Stimulated activated CD4-positive, alpha-beta T cell treated with anti-CD3 and anti-CD28 coated beads, Interleukin-2, amount 100 ng/mL, for 24 hours (primary cell): ENCODE measurements around the gene CYP26A1.

ENCODE experiments used
- DNase-seq, 2 donors: peaks; one replicate each; pipeline ENCODE4 v3.0.0-alpha.2; 2020

CYP26A1 gene

DNA sequence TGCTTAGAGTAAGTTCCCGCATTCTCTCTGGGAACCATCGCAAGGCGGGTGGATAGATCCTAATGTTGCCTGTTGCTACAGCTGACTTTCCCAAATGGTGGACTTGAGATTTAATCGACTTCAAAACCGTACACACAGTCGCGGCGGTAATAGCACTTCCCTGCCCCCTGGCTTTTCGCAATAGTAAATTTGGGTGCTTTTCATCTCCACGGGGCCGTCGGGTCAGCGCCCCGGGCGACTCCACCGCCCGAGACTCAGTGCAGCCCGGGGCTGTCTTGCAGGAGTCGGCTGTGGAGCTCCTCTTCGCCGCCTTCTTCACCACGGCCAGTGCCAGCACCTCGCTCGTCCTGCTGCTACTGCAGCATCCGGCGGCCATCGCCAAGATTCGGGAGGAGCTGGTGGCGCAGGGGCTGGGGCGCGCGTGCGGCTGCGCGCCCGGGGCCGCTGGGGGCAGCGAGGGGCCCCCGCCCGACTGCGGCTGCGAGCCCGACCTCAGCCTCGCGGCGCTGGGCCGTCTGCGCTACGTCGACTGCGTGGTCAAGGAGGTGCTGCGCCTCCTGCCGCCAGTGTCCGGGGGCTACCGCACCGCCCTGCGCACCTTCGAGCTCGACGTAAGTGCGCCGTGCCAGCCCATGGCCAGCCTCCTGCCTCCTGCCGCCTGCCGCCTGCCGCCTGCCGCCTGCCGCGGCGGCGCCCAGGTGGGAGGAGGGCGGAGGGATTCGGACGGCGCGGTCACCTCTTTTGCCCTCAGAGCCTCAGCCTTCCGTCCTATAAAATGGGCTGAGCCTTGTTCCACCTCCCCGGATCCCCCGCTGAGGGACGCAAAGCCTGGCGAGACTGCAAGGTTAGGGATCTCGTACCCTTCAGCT, 7.8 kb upstream of the CYP26A1 start:
- no peak for DNase-seq

DNA sequence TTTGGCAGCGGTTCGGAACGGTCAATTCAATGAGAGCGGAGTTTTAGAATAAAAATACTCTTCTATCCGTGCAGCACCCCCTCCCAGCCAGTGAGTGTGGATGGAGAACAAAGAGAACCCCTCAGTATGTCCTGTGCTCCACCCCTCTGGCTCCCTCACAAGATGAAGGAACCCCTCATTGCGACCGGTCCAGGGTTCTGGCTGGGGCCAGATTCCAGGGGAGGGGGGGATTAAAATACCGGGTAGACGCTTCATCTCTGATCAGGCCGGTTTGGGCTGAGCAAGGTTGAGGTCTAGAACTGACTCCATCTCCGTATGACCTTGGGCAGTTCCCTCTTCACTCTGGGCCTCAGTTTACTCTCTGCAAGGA, 7.2 kb upstream of the CYP26A1 start:
- no peak for DNase-seq

DNA sequence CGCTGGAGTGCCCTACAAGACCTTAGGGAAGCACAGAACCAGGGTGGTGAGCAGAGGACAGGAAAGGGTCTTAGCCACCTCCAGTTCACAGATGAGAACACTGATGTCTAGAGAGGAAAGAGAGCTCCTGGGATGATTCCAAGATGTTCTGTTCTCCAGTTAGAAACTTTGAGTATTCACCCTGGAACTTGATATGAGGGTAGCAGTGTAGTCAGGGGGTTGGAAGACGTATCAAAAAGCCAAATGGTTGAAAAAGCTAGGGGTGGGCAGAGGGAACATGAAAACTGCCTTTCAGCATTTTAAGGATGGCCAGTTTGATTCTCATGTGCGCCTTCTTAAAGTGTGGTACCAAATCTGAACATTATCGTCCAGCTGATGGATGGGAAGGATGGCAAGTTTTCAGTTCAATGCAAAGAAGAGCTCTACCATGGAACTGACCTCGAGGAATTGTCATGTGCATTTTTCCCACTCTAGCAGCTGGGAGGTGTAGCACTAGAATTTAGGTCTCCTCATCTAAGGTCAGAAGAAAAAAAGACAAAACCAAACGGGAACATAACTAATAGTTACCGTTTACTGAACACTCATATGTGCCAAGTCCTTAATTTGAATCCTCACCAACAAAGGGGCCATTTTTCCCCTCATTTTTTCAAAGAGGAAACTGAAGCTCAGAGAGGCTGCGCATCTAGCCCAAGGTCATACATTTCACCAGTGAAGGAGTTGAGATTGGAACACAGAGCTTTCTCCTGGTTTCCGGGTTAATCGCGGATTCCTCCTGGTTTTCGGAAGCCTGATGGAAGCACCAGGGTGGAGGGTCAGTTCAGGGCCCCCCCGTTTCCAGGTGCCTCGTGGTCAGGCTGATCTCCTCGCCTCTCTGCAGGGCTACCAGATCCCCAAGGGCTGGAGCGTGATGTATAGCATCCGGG, 6.0 kb upstream of the CYP26A1 start:
- no peak for DNase-seq

DNA sequence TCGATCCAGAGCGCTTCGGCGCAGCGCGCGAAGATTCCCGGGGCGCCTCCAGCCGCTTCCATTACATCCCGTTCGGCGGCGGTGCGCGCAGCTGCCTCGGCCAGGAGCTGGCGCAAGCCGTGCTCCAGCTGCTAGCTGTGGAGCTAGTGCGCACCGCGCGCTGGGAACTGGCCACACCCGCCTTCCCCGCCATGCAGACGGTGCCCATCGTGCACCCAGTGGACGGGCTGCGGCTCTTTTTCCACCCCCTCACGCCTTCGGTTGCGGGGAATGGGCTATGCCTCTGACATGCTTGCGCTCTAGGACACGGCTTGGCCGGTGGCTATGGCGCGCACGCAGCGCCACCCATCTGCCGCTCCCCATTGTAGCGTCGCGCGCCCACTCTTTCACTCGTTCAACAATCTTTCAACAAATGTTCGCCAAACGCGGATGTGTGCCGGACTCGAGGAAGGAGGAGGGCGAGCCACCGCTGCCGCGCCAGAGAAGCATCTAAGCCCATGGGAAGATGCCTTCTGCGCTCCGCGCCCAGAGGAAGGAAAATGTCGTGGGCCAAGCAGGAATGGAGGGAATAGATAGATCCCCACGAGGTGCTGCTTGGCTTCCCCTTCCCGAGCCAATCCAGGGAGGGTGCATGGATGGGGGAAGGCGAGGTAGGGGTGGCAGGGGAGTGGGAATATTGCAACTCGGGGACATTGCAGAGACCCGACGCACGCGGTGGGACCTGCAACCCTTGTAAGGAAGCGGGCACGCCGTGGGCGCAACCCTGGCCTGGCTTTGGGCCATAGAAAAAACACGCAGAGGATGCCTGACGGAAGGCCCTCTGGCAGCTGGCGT, 5.1 kb upstream of the CYP26A1 start:
- no peak for DNase-seq

DNA sequence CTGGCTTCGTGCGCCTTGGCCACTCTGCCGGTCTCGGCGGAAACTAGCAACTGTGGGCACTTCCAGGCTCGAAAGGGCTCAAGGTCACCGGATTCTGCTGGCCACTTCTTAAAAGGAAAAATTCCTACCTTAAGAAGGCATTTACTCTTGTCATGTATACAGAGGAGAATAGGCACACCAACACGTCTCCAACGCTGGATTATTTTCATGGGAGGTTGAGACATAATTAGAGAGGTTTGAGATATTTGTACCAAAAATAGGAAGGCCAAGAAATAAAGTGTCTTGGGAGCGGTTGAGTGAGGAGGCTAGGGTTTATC, 4.5 kb upstream of the CYP26A1 start:
- no peak for DNase-seq

DNA sequence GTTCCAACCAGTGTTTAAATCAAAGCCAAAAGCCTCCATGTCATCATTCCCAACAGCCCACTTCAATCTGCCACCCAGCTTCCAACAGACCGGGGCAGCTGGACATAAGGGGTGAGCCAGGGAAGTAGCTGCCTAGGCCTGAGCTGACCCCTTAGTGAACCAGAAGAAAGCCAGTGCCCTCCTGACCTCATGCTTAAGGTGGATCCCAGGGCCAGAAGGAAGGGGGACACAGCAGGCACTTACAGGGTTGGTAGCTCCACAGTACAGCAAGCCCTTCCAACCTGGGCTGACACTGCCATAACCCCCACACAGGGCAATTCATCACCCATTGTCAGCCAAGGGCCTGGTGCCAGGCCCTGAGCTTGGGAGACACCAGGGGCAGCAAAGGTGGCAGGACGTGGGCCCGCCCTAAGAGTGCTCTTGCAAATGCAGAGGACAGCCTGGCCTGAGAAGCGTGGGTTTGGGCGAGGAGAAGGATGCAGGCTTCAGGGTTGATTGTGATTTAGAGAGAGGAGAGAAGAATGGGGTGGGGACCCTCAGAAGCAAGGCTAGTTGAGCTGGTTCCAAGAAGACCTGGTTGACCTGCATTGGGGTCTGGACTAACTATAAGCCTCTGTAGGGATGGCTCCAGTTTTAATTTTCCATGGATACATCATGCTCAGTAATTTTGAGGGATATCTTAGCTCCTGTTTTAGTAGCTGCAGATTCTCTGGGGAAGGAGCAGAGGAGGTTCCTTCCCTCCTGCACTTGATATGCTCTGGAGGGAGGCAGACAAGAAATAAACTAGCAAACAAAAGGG, 3.1 kb upstream of the CYP26A1 start:
- no peak for DNase-seq

DNA sequence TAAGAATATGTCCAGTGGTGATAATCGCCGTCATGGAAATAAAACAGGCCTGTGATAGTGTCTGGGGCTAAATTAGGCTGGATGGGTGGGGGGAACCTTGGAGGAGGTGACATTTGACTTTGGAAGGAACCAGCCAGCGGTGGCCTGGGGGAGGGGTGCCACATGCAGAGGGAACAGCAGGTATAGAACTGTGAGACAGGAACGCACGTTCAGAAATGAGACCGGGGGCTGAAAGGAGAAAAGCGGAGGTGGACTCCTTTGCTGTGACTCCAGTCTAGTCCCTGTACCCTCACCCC, 2.6 kb upstream of the CYP26A1 start:
- DNase-seq: no peak

DNA sequence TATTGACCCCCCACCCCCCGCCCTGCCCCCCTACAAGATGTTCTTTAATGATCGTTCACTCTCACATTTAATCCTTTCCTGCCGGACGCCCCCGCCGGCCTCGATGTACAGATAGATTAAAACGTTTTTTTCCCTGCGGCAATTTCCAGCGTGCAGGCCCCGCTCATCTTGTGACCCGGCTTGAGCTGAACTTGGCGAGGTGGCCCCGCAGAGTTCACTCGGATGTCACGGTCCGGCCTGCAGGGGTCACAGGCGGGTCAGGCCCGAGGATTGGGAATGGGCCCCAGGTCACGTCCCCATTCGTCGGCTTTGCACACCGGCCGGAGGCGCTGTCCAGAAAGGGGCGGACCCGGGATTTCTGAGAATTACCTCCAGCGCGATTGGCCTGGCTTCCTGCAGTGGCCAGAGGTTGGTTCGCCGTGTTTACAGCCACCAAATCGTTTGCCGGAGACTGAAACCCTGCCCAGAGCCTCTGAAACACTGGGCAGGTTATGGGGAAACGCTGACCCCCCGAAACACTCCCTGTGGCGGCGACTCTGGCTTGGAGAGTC, 1.9 kb upstream of the CYP26A1 start:
- no peak for DNase-seq

DNA sequence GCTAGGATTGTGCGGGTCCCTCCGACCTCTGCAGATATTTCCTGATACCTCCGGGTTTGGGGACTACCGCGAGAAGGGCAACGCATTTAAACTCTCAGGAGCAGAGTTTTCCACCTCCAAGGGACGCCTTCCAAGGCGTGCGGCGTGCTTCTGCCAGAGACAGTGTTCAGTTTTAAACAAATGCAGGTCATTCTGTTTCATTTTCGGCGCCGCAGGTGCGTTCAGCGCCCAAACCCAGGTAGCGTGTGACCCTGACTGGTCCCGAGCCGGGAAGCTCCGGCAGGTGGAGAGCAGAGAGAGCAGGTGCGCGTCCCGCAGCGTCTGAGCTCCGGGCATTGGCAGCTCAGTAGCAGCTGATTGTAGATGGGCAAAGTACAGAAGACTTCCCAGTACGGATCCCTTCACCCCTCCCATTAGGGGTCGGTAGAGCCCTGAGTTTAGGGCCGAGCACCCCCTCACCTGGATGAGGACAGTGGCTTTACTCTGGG, 1.4 kb upstream of the CYP26A1 start:
- no peak for DNase-seq

DNA sequence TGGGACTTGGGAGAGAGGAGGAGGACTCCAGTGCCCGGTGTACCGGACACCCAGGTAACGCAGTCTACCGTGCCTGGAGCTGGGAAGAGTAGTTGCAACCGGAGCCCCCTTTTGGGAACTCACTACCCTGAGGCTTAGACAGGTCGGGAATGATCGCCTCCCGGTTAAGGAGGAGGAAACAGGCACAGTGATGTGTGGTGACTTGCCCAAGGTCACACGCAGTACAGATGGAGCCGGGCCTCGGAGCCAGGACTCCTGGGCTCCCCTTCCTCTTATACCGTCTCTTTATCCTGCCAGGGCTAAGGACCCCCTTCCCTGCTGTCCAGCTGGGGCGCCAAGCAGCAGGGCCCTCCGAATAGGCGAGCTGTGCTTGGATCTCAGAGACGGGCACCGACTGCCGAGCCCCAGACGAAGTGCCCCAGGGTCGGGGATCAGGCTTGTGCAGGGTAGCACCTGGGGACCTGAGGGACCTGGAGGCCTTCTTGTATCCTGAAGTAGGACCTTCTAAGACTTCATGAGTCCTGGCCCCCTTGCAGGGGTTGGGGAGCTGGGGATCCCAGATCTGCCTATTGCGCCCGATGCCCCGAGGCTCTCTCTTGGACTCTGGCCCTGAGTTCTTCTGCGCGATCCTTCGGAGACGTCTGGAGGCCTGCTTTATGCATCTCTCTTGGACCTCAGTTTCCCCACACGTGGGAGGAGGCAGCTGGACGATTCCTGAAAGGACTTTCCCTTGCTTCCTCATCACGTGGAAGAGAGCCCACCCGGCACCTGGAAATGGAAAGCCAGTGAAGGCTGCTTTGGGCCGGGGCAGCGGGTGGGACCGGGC, 767 bp upstream of the CYP26A1 start:
- no peak for DNase-seq

DNA sequence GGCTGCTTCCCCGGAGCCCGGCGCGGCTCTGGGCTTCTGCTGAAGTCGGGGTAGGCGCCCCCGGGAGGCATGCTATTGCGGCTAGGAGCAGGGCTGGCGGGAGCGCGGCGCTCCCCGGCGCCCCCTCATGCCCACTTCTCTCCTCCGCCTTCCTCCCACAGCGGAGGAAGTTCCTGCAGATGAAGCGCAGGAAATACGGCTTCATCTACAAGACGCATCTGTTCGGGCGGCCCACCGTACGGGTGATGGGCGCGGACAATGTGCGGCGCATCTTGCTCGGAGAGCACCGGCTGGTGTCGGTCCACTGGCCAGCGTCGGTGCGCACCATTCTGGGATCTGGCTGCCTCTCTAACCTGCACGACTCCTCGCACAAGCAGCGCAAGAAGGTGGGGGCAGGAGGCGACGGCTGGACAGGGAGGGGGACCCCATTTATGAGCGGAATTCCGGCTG, 479 bp downstream of the CYP26A1 start:
- DNase-seq: no peak

DNA sequence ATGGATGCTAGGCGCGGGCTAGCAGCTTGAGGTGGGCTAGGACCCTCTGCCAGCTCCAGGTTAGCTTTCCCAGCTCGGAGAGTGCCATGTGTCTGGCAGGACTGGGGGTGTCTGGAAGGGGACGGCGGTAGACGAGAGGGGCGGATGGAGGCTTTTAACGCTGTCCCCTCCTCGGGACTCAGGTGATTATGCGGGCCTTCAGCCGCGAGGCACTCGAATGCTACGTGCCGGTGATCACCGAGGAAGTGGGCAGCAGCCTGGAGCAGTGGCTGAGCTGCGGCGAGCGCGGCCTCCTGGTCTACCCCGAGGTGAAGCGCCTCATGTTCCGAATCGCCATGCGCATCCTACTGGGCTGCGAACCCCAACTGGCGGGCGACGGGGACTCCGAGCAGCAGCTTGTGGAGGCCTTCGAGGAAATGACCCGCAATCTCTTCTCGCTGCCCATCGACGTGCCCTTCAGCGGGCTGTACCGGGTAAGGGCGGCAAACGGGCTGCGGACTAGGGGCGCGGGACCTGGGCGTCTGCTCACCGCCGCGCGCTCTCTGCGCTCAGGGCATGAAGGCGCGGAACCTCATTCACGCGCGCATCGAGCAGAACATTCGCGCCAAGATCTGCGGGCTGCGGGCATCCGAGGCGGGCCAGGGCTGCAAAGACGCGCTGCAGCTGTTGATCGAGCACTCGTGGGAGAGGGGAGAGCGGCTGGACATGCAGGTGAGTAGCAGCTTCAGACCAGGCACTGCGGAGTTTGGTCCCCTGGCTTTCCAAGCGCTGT, 1.1 kb downstream of the CYP26A1 start:
- no peak for DNase-seq

DNA sequence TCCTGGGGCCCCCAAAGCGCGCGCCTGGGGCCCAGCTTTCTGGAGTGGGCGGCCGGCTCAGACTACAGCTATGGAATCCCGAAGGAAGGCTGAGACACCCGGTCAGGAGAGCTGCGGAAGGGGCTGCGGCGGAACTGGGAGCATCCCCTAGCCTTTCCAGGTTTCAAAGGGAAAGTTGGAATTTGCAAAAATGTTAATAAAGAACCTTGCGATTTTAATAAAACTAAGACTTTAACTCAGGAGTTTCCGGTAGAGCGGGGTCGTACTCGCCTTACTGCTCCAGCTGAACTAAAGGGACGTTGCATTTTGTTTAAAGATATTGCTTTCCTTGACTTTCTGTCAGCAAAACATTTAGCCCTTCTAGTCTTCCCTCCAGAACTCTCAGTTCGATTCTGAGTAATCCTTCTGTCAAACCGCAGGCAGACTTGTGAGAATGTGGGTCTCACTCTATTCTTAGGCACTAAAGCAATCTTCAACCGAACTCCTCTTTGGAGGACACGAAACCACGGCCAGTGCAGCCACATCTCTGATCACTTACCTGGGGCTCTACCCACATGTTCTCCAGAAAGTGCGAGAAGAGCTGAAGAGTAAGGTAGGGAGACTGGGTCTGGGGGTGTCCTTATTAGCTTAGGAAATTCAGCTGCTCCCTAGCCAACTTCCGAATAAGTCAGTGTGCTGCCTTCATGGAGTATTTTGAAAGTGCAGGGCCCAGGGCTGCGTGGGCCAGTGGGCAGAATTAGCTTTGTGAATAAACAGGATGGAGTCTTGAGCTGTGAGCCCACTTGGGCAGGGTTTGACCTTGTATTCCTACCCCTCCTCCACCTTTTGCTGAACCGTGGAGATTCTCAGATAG, 1.9 kb downstream of the CYP26A1 start:
- DNase-seq: no peak

DNA sequence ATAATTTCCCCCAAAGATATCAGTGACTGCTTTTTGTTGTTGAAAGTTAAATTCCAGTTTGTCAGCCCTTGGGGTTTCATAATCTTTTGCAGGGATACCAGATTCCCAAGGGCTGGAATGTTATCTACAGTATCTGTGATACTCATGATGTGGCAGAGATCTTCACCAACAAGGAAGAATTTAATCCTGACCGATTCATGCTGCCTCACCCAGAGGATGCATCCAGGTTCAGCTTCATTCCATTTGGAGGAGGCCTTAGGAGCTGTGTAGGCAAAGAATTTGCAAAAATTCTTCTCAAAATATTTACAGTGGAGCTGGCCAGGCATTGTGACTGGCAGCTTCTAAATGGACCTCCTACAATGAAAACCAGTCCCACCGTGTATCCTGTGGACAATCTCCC, 3.2 kb downstream of the CYP26A1 start:
- DNase-seq: no peak

DNA sequence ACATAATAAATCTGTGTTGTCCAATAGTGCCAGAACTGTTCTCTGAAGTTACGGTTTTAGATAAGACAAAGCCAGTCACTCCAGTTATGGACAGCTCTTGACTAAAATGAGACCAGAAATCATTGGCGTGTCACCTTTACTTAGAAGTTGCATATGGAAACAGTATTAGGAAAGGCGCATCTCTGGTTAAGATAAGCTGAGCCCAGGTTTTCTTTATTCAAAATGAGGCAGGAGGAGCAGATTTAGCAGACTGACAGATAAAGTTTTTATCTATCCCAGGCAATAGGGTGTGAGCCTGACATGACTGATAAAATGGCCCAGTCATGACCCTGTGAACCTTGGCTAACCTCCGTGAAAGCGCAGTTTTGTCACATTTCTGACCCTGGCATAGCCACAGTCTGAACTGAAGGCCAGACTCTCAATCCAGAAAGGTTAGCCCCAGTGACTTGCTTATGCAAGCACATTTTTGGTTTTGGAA, 4.2 kb downstream of the CYP26A1 start:
- DNase-seq: no peak

DNA sequence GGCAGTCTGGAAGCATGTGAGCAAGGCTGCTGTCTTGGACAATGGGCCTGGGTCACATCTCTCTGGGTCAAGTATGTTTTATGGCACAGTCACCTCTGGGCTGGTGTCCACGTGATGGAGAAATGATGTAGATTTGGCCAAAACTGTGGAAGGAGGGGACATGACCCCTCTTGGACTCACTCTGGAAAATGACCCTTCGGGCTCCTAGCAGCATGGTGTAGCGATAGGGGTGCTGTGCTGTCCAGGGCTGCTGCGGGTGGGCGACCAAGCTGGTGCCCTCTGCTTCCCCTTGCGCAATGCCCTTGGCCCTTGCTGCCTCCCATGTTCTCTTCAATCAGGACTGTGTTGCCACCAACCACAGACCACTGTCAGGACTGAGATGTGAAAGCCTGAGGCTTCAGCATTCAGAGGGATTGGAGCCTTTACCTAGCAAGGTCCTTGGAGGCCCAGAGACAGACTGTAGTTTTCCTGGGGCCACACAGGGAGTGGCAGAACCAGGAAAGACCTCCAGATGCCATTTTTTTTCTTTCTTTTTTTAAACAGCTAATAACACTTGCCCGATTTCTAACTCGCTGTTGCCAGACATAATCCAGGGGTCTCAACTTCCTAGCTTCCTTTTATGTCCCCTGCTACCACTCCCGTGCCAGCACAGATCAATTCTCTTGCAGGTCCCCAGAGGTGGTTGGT, 6.1 kb downstream of the CYP26A1 start:
- no peak for DNase-seq

DNA sequence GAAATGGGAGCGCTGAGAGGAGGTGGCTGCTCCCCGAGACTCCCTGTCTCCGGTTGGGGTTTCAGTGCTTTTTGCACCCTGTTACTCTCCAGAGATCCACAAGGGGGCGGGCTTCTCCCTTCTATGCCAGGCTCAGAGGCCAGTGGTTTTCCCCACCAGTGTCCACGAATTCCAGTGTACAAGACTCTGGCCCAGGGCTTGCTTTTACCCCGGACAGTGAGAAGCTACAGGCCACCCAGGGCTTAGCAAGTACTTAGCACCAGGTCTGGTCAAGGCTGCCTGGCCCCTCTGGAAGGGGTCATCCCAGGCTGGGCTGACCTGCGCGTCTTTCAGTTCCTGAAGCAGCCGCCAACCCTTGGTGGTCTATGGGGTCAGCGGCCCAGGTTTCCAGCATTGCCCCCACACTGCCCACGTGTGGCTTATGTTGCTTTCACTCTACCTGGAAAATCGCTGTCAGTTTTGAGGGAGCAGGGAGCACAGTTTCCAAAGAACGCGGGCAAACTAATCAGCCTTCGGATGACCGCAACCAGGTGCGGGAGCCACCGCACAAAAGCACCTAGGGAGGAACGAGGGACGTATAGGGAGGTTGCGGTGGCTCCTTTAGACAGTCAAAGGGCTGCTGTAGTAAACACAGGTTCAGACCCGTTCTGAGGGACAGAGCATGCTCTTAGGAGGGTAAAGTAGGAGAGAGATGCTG, 6.8 kb downstream of the CYP26A1 start:
- DNase-seq: peak; percentile 63 to 64

DNA sequence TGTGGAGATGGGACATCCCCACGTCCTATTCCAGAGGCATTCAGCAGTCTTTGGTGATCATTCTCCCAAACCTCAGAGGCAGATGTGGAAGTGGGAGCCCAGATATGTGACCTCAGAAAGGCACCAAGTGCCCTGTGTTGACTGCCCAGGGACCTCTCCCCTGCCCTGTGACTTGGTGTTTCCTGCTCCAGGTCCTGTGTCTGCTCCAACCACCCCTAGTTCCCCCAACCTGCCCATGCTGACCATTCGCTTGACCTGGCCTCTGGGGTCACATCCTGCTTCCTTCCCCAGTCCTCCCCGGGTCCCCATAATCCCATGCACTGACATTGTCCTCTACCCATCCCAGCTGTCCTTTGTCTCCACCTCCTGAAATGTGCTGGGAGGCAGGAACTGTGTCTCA, 7.6 kb downstream of the CYP26A1 start:
- no peak for DNase-seq
